HS-27A (cell line): ENCODE results near the gene SLC9A7.
"Not testable (repeated sequence)": the region's sequence is repeated elsewhere in the genome, so short reads cannot be mapped to it uniquely, and the experiment has no call there.

Experiments
- DNase-seq: peaks from one replicate; pipeline ENCODE4 v3.0.0-alpha.2; 2012; ENCODE audit warnings: low read depth, missing footprints

Gene SLC9A7

DNA sequence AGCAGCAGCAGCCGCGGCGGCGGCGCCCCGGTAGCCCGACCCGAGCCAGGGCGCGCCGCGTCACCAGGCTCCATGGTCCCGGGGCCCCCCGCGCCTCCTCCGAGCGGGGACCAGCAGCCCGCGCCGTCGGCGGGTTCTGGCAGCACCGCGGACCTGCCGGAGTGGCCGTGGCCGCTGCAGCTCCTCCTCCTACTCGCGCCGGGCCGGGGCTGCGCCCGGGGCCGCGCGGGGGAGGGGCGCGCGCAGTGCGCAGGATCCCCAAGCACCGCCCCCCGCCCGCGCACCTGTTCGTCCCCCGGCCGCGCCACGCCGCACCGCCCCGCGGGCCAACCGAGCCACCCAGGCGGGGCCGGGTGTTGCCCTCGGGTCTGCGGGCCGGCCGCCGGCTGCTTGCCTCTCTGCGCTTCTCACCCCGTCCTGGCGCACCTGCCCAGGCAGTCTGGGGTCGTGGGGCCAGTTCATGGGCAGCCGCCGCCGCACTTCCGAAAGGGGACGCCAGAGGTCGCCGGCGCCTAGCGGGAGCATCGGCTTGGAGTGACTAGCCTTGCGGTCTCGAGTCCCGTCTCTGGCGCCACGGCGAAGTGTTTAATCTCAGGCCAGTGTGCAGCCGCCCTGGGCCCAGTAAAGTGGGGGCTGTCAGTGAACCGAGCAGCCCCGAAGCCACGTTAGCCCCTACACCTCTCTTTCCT lies at the start of gene SLC9A7:
Gene SLC9A7 (minus strand): TSS at position 163 of the 689 bp plus-strand sequence. CDS start 89 bp downstream, at position 74.
- DNase-seq = peak; percentile 35

DNA sequence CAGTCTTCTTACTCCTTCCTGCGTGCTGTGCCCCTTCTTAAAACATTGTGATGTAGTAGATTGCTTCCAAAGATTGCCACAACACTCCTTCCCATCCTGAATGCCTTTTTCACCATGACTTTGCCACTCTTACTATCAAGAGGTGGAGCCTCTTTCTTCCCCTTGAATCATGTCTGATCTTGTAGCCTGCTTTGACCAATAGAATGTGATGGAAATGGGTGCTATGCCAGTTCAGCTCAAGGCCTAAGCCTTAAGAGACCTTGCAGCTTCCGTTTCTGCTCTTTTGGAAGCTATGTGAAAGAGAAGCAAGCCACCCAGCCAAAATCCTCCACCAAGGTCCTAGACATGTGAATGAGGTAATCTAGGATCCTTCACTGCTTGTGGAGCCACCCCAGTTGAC lies 46.4 kb upstream of the SLC9A7 start:
- DNase-seq = no peak

DNA sequence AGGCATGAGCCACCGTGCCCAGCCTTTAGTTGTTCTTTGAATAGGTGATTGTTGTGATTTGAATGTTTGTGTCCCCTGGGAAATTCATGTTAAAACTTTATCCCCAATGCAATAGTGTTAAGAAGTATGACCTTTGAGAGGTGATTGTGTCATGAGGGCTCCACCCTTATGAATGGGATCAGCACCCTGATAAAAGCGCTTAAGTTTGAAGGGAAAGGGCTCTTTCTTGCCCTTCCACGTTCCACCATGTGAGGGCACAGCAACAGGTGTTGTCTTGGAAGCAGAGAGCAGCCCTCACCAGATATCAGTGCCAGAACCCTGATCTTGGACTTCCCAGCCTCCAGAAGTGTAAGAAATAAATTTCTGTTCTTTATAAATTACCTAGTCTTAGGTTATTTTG lies 44.2 kb upstream of the SLC9A7 start:
- no peak for DNase-seq

DNA sequence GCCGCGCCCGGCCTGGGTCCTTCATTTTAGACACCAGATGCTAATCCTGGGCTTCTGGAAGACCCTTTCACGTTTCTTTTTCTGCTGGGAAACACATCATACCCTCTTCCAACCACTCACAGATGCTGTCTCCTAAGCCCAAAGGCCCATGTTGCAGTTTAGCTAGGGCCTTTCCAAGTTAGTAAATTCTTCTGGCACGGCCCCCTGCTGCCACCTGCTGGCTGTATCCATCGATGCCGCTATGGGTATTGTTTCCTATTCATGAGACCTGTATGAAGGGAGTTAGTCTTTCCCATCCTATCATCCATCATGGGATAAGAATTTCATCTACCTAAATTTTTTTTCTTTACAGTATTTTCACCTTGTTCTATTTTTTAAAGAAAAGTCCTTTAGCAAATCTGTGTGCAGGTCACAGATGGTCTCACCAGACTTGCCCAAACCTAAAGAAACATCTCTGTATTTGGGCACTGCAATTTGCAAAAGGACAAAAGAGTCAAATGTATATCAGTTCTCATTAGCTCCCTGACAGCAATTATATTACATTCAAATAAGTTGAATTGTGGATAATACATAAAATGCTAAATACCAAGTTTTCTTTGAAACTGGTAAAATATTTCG lies 37.8 kb upstream of the SLC9A7 start:
- DNase-seq = peak; percentile 23

DNA sequence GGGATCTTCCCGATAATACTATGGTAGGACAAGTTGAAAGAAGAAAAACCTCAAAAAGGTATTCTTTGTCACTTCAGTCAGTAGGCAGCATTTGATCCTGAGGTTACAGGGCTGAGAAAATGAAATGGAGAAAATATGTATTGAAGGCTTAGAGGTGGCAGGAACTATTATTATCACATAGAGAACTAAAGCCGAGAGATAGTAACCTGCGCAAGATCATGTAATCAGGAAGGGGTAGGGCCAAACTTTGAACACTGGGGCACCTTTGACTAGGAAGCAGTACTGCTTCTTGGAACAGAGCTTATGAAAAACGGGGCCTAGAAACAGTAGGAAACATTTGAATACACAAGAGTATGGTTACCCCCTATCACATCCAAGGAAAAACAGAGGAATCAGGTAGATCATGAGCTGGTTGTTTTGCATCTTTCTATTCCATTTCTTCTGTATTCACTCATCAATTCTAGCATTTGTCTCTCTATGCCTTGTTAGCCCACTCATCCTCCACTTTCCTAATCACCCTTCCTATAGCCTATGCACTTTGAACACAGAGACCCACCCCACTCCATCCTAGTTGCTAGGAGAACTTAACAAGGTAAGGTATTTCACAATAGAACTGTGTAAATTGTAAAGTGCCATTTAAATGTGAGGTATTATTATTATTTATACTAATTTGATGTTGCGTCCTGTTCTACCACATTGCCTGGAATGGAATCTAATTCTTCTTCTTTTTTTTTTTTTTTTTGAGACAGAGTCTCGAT lies 34.6 kb upstream of the SLC9A7 start:
- no peak for DNase-seq

DNA sequence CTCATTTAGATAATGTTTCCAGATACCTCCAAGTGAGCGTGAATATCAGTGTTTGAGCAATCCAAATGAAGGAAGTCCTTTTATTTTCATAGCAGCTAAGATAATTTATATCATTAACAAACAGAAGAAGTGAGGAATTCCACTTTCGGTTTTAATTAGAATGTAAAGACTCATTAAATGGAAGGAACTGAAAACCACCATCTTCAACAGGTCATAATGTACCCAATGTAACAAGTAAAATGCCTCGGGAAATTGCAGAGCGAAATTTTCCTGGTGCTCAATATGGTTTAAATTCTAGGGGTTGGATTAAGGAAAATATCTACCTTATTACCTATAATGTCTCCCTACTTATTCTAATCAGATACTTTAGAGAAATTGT lies 33.9 kb upstream of the SLC9A7 start:
- DNase-seq = no peak

DNA sequence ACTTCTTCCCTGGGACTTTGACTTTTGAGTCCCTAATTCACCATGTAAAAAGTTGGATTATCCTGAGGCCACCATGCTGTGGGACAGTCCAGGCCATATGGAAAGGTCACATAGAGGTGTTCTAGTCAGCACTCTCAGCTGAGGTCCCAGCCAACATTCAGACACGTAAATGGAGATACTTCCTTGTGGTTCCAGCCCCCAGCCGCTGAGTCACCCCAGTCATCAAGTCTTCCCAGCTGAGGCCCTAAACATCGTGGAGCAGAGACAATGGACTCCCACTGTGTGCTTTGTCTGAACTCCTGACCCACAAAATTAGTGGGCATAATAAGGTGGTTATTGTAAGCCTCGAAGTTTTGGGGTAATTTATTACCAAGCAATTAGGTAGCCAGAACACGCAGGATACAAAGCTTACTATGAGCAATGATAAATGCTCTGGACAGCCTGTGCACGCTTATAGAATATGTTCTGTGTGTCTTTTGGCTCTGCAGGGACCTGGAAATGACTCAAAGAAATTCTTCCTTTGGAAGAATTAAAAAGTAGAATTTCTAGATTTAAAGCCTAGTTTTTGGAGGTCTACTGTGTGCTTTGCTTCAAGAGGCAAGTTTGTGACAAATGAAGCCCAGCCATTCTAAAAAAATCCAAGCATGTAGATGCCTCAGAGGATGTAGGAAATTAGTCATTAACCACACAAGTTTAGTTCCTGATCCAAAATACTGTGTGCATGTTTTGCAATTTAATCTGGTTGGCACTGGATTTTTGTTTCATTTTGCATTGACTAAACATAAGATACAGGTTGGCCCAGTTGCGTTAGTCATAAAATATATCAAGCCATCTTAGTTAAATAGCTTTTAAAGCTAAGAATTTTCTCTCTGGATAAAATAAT lies 33.2 kb upstream of the SLC9A7 start:
- DNase-seq = peak; percentile 59

DNA sequence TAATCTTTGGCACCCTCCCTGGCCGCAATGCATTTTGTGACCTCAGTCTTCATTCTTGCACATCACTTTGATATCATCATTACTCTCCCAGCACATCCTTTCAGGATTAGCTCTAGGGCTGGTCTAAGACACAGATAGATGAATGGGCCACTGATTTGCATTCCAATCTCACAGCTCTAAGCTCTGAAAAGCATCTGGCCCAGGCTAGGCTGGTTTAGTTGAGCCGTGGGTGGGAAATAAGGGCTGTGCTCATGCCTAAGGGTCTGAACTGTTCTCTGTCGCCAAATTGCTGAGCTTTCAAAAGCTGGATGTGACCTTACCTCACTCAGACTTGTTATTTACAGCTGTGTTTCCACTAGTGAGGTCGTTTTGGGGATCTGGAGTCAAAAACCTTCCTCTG lies 30.0 kb upstream of the SLC9A7 start:
- DNase-seq = no peak

DNA sequence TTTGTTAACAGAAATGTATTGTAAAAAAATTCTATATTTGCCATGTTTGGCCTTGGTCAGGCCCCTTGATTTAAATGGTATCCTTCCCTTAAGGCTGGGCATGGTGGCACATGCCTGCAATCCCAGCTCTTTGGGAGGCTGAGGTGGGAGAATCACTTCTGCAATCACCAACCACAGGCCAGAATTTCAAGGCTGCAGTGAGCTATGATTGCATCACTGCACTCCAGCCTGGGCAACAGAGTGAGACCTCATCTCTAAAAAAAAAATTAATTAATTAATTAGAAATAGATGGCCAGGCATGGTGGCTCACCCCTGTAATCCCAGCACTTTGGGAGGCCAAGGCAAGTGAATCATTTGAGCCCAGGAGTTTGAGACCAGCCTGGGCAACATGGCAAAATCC lies 25.5 kb upstream of the SLC9A7 start:
- DNase-seq = not testable (repeated sequence)

DNA sequence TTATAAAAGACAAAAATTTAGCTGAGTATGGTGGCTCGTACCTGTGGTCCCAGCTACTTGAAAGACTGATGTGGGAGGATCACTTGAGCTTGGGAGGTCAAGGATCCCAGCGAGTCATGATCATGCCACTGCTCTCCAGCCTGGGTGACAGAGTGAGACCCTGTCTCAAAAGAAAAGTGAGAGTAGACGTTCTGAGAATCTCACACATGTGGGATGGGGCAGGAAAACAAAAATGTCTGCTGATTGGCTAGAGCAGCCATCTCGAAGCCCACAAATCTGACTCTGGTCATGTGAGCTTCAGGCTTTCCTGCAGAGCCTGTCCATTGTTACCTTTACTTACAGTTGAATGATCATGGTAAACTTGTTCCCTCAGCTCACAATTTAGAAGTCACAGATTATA lies 23.1 kb upstream of the SLC9A7 start:
- no peak for DNase-seq

DNA sequence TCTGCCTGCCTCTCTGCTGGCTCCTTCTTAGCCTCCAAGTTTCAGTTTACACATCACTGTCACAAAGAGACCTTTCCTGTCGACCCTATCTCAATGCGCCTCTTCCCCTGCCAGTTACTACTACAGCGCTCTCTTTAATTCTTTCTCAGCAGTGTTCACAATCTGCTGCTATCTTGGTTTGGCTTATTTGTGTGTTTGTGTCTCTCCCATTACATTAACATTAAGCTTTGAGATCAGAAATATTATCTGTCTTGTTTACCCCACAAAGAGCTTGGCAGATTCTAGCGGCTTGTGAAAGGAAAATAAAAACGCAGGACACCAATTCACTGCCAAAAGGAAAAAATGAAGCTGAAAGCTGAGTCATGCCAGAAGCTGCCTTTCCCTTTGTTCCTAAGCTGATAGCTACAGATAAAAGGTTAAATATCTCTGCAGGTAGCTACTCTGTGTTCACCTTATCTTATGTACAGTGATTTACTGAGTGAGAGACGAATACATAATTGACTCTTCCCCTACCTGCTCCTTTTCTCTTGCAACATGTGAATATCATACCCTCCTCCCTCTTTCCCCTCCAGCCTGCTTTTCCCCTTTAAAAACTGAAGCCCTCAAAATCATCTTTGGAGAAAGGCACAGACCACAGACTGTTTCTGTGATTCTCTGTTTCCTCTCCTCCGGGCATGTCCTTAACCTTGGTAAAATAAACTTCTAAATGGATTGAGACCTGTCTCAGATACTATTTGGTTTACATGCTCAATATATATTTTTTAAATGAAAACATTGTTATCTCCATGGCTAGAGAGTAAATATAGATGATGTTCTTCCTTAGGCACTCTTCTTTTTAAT lies 19.3 kb upstream of the SLC9A7 start:
- no peak for DNase-seq

DNA sequence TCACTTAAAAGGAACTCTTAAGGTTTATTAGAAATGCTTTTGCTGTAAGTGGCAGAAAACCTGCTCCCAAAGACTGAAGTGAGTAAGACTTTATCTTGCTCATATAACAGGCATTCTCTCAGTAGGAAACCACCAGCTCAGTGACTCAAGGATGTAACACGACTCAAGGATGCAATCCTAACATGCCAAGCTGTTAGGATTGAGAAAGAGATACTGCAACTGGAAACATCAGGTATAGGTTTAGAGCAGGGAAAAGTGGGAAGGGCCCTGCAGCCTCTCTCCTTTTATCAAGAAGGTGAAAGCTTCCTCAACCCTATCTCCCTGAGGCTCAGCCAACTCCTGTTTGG lies 11.9 kb upstream of the SLC9A7 start:
- peak; percentile 47 for DNase-seq

DNA sequence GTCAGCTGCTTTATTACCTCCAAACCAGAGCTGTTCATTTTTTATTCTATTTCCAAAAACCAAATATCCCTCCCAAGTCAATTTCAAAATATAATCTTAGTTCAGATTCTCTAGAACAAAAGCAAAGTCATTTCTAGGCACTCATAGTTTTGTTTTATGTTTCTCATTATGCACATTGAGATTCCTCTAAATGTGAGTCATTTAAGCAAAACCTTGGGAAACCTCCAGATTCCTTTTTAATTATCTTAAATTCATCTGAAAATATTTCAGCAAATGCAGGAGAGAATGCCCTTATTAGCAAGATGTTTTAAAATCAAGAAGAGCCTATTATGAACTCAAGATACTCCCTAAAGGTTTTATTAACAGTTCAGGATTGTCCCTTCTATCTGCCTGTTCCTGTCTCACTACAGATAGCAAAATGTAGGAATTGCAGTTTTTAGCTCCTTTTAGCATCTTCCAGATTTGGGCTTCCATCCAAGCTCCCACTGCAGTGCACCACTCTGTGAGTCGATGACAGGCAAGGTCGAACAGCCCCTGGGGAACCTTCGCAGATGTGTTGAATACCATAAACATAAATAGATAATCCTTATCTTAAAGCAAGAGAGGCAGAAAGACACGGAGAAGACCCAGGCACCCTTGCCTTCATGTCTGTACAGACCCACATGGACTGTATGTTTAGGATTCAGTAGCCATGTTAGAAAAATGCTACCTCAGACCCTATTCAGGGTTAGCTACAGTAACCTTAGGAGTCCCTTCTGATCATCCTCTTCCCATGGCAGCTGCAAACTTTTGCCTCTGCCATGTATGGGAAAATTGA lies 11.3 kb upstream of the SLC9A7 start:
- DNase-seq = peak; percentile 38

DNA sequence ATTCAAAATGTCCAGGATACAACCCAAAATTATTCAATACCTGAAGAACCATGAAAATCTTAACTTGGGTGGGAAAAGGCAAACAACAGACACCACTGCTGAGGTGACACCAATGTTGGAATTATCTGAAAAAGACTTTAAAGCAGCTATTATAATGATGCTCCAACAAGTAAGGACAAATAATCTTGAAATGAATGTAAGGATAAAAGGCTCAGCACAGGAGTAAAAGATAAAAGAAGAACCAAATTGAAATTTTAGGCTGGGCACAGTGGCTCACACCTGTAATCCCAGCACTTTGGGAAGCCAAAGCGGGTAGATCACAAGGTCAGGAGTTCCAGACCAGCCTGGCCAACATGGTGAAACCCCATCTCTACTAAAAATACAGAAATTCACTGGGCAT lies 4.0 kb upstream of the SLC9A7 start:
- DNase-seq = no peak

DNA sequence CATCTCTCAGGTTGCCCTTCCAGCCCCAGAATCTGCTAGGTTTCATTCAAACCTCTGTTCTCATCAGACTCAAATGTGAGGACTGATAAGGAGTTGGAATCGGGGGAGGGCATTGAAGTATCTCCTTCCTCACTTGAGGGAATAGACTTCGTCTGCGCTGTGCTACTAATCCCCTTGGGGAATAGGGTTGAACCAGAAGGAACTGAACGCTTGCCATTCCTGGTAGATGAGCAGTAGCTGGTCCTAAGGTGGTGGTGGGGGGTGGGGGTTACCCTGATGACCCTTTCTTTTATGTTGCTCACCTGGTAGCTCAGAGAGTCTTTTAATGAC lies 692 bp upstream of the SLC9A7 start:
- peak; percentile 24 for DNase-seq

DNA sequence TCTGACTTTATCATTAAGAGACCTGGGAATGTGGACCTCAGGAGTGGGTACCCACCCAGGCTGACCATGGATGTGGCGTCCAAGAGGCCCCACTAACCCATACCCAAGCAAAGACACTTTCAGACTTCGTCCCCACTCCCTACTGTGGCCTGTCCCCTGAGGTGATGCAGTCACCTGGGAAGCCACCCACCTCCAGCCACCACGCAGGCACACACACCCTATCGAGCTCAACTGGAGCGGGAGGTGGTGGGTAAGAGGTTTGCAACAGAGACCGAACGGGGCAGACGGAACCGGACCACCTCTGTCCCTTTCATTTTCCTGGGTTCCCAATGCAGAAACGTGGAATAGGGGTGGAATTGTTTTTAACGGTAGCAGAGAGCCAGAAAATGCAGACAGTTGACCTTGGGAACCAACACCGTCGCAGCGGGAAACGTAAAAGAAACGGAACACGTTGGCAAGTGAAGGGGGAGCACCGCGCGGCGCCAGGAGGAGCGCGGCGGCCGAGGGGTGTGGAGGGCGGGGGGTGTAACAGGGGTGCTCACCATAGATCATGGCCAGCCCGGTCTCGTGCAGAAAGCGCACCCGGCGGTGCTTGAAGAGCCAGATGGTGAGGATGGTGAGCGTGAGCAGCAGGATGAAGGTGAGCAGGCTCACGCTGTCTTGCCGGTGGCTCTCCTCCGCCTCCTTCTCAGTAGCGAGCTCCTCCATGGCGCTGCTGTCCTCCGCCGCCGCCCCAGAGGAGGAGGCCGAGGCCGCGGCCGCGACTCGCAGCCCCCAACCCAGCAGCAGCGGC lies 559 bp downstream of the SLC9A7 start:
- DNase-seq = no peak

DNA sequence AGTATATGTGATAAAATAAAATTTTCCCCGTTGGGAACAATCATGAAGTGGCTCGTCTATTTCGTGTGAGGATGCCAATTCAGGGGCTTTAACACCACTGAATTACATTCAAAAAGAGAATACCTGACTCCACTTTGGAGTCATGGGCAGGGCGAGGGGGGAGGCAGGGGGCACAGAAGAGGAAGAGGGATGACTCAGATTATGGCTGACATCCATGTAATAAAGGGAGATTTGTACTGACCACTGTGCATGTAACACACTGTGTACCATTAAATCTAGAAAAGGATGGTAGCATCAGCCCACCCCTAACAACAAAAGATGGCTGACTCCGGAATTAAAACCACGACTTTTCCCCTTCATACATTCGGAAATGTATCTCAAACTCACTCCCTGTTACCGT lies 1.3 kb downstream of the SLC9A7 start:
- DNase-seq = no peak

DNA sequence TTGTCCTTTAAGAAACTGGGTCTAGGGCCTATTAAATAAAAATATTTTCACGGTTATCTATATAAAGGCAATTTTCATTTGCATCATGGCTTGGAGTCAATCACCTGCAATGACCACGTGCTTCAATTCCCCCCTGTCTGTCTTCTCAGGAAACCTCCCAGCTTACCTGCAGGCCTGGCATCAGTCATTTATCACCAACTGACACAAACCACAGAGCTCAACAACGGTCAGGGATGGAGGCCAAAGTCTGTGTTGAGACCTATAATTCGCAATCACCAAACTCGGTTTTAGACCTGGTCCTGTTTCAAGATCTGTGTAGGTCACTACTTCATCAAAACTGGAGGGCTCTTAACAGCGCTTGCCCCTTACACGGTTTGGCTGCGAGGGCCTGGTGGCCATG lies 1.9 kb downstream of the SLC9A7 start:
- no peak for DNase-seq

DNA sequence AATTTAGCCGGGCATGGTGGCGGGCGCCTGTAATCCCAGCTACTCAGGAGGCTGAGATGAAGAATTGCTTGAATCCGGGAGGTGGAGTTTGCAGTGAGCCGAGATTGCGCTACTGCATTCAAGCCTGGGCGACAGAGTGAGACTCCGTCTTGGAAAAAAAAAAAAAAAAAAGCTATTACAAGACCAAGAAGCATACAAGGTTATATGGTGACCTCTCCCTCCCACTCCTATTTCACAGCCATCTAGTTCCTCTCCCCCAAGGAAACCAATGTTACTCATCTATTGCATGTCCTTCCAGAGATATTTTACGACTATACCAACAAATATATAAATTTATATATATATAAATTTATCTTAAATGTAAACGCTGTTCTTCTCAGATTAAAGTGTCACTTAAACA lies 3.2 kb downstream of the SLC9A7 start:
- DNase-seq = no peak

DNA sequence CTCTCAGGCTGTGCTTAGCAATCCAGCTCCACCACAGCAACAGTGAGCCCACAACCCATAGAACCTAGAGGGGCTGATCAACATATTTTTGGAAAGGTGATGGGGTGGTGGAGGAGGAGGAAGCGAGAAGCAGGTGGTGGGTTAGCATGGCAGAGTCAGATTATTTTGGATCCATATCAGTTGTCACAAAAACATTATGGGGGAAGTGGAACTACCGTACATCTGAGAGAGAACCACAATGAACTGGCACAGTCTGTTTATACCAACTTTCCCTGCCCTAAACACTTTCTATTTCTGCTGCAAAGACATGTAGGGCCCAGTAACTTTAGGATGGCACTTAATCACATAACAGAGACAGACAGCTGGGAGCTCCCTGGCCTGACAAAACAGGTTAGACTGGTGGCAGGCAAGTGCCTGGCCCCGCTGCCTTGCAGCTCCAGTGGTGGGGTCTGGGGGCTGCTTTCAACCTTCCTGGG lies 4.3 kb downstream of the SLC9A7 start:
- no peak for DNase-seq
